Small intestine (tissue), 7 donors: ENCODE results near the gene AURKB. TPM values are rescaled to one million over a fixed set of nuclear protein-coding genes. Genes with fewer than 3 reads are reported as not detected.

Experiments used
- DNase-seq, 2 donors: peaks; one replicate each; pipeline versions ENCODE4 v3.0.0 to v3.0.0-alpha.2; 2013
- FAIRE-seq: peaks from 2 replicates; lab custom pipeline; 2012; peaks lifted over from hg19 to GRCh38; lab: Jason Lieb, UNC
- H3K27ac ChIP-seq, 3 donors: one replicate each; pipeline ENCODE4 v1.5.1; 2013; ENCODE audit warnings: low read length in 2 of 3, mild to moderate bottlenecking in 2 of 3, control low read depth in 1 of 3, inconsistent platforms in 1 of 3, low read depth in 1 of 3, moderate library complexity in 1 of 3
- H3K27me3 ChIP-seq, 3 donors: one replicate each; pipeline ENCODE4 v1.6.1; 2013; ENCODE audit warnings: low read length in 3 of 3, inconsistent platforms in 1 of 3; ENCODE audit not compliant: control insufficient read depth in 3 of 3, insufficient read depth in 3 of 3
- H3K36me3 ChIP-seq, 3 donors: one replicate each; pipeline ENCODE4 v1.6.1; 2013; ENCODE audit warnings: low read length in 3 of 3, inconsistent platforms in 1 of 3, low read depth in 1 of 3, mild to moderate bottlenecking in 1 of 3, moderate library complexity in 1 of 3; ENCODE audit not compliant: control insufficient read depth in 3 of 3, insufficient read depth in 2 of 3
- H3K4me1 ChIP-seq, 3 donors: one replicate each; pipeline ENCODE4 v1.6.1; 2013; ENCODE audit warnings: low read length in 2 of 3, inconsistent platforms in 1 of 3, low read depth in 1 of 3, mild to moderate bottlenecking in 1 of 3, moderate library complexity in 1 of 3; ENCODE audit not compliant: control insufficient read depth in 3 of 3, insufficient read depth in 2 of 3
- H3K4me3 ChIP-seq, 3 donors: one replicate each; pipeline ENCODE4 v1.5.1; 2013; ENCODE audit warnings: low read length in 3 of 3, control low read depth in 1 of 3, inconsistent platforms in 1 of 3, low read depth in 1 of 3, mild to moderate bottlenecking in 1 of 3, moderate library complexity in 1 of 3
- H3K9me3 ChIP-seq, 2 donors: one replicate each; pipeline ENCODE4 v1.6.1; 2013; ENCODE audit warnings: low read depth in 1 of 2, low read length in 1 of 2; ENCODE audit not compliant: control insufficient read depth in 2 of 2, insufficient read depth in 1 of 2
- WGBS, 3 donors: extraction: QIAGEN DNeasy Blood & Tissue Kit; methylation state at CpG; one replicate each; pipeline ENCODE4 v1.1.7; 2013; 5-methylcytosine and 5-hydroxymethylcytosine counted together
- polyA plus RNA-seq, 4 donors: library from polyadenylated mRNA; stranded (reverse) in 3 of 4; unstranded in 1 of 4; fragments of 200-250 nt in 3 of 4; fragments of 120-200 nt in 1 of 4; gene quantifications; one replicate each; pipeline versions ENCODE4 v1.2.1 to v1.2.3, GENCODE V29; 2013
- donor health status: healthy with polysubstance abuse.
- donor health status: control.
- donor health status: control.
- donor health status: Bipolar disorder and iron deficiency.
- donor health status: healthy.

Gene AURKB
- polyA plus RNA-seq, 4 donors, result 4.9 to 48.4 (median 14.3) TPM

DNA sequence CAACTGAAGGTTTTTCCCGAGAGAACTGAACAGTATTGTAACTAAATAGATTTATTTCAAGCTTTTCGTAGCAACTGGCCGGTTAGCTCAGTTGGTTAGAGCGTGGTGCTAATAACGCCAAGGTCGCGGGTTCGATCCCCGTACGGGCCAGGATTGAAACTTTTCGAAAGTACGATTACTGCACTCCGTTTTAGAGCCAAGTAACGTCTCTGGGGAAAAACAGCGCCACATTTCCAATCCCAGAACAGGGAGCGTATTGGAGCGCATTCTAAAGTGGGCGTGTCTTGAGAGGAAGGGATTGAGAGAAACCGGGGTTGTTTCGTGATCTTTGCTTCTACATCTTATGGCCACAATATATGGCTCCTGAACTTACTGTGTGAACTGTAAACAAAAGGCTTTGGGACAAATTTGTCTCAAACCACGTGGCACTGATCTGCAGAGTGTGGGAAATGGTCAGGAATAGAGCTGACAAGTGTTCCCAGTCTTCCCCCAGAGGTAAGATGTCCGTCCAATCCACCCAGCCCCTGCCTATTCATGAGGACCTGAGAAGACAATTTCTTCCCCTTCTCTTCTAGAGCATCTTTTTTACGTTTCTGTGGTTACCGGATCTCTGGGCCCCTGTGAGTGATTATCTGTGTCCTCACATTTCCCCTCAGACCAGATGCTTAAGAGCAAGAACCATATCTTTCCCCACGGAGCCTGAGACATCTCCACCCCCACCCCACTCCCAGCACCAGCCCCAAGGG is 22.7 kb downstream of the AURKB start:
- peaks cover 6 to 34% (median 6%) of the 10 kb centered on the region in 3 donors for H3K4me1 ChIP-seq
- no peaks in the 10 kb centered on the region for H3K36me3 ChIP-seq
- WGBS, 3 donors, result 0 to 2% (median 1%) methylated on average over 25 of the region's 25 CpGs
- no peaks in the 10 kb centered on the region for H3K9me3 ChIP-seq
- H3K27ac ChIP-seq, result peak overlapping the region; percentile 69 to 99 (median 86)
- no peak for FAIRE-seq
- peak; percentile 94 to 98 for DNase-seq
- H3K27me3 ChIP-seq, result no peaks in the 10 kb centered on the region
- H3K4me3 ChIP-seq, result peak overlapping the region in 2 of 3 donors; percentile 25 to 90

DNA sequence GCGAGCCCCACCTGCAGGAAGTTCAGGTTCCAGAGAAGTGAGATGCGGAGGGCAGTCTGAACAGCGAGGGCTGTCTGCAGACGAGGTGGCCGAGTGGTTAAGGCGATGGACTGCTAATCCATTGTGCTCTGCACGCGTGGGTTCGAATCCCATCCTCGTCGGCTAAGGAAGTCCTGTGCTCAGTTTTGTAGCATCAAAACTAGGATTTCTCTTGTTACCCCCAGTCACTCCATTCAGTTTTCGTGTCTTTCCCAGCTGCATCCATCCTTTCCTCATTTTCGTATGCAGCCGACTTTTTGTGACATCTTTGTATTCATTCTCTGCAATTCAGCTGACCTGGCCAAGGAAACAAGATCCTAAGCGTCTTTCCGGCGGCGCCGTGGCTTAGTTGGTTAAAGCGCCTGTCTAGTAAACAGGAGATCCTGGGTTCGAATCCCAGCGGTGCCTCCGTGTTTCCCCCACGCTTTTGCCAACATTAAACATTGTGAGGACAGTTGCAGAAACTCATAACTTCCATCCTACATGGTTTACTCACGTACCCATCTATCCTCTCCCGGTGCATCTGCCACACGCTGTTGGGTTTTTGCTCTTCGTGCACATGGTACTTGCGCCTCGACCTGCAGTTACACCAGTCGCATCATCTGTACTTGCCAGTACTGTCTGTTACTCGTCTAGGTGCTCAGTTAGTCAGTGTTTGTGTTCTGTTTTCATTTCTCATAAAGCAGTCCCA is 23.4 kb downstream of the AURKB start:
- DNase-seq (peak; percentile 94 to 95), FAIRE-seq (no peak)
- H3K36me3 ChIP-seq, result no peaks in the 10 kb centered on the region
- peak overlapping the region; percentile 77 to 99 (median 86) for H3K27ac ChIP-seq
- H3K4me1 ChIP-seq, result peaks cover 6 to 29% (median 6%) of the 10 kb centered on the region in 3 donors
- 0 to 1% (median 0%) methylated on average over 32 of the region's 32 CpGs for WGBS, 3 donors
- no peaks in the 10 kb centered on the region for H3K9me3 ChIP-seq
- H3K4me3 ChIP-seq, result peak overlapping the region; percentile 55 to 90 (median 62)
- H3K27me3 ChIP-seq, result no peaks in the 10 kb centered on the region

DNA sequence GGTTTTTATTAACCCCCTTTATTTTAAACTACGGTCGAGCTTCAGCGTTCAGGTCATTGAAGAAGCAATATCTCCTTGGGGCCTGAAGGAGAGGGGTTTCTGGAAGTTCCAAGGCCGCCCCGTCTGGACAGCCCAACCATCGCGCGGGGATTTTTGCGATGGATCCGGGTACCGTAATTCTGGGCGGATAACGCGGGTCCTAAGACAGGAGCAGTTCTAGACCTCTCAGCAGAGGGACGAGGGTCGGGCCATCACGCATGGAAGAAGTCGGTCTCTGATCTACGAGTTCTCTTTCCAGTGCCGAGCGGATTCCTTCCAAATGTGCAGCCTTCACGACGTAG is 24.0 kb downstream of the AURKB start:
- Histone ChIP-seq H3K4me1 (peaks cover 6 to 23% (median 6%) of the 10 kb centered on the region in 3 donors), H3K27me3 (no peaks in the 10 kb centered on the region), H3K9me3 (no peaks in the 10 kb centered on the region), H3K4me3 (peak overlapping the region; percentile 55 to 90 (median 62)), H3K27ac (peak overlapping the region; percentile 77 to 99 (median 86)), H3K36me3 (no peaks in the 10 kb centered on the region)
- DNase-seq (no peak), FAIRE-seq (no peak)
- WGBS, 3 donors, result 0 to 1% (median 0%) methylated on average over 23 of the region's 23 CpGs

DNA sequence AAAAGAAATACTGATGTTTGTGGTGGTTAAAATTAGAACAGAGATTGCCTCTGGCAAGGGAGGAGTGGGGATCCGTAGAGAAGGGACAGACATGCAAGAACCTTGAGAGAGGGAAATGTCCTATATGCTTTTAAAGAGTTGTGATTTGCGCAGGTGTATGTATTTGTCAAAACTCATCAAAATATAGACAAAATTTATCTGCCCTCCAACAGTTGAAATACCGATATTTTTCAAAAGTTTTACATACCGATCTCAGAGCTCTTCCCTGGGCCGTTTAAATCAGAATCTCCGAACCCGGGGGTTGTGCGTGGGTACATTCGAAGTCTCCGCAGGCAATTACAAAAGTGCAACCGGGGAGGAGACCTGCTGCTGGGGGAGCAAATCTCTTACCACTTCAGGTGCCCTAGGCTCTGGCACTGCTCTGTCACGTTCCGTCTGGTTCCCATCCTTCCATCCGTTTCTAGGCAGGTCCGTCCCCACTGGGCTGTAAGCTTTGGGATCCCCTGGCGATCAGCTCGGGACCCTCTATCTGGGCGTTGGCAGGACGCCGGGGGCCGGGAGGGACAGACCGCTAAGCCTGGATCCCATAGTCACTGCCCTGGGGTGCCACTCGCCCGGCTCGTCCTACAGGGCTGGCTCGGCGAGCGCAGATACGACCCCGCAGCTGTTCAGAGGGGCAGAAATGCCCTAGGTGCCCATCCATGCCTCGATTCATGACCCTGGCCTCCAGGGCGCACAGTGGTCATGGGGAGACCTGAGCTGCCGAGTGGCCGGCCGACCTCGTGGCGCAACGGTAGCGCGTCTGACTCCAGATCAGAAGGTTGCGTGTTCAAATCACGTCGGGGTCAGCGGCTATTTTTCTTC is 24.6 kb downstream of the AURKB start:
- Histone ChIP-seq H3K9me3 (no peaks in the 10 kb centered on the region), H3K4me1 (peaks cover 6 to 20% (median 6%) of the 10 kb centered on the region in 3 donors), H3K36me3 (no peaks in the 10 kb centered on the region), H3K27ac (peak overlapping the region; percentile 77 to 99 (median 86)), H3K4me3 (peak overlapping the region; percentile 55 to 90 (median 62)), H3K27me3 (no peaks in the 10 kb centered on the region)
- DNase-seq (peak; percentile 78 to 88), FAIRE-seq (no peak)
- WGBS, 3 donors, result 0 to 1% (median 1%) methylated on average over 44 of the region's 44 CpGs

DNA sequence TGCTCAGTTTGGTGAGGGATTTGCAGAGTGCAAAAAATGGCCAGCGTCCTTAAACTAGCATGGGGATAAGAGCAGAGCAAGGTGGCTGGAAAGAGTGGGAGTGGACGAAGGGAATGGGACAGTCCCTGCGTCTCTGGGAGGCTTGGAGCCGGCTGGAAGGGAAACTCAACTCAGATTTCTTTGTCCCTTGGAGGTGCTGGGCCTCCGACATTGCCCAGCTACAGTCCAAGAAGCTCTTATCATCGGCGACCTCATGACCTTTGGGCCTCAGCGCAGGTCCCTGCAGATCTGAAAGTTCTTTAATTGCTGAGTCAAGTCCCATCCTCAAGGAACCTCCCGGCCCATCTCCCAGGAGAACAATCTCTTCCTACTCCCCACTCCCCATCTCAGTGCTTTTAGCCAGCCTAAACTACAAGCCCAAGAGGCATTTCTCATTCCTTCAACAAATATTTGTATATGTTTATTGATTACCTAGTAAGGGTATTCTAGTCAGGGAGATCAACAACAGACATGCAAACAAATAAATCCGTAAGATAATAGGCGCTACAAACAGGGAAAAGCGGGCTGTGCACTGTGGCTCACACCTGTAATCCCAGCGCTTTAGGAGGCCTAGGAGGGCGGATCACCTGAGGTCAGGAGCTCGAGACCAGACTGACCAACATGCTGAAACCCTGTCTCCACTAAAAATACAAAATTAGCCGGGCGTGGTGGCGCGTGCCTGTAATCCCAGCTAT is 33.2 kb downstream of the AURKB start:
- Histone ChIP-seq H3K4me1 (peaks cover 0 to 24% (median 7%) of the 10 kb centered on the region in 3 donors), H3K4me3 (peak overlapping the region in 2 of 3 donors; percentile 71 to 84), H3K27me3 (no peaks in the 10 kb centered on the region), H3K36me3 (no peaks in the 10 kb centered on the region), H3K9me3 (no peaks in the 10 kb centered on the region), H3K27ac (peak overlapping the region in 2 of 3 donors; percentile 77 to 78)
- DNase-seq, result no peak
- no peak for FAIRE-seq
- 57 to 72% (median 60%) methylated on average over 19 of the region's 19 CpGs for WGBS, 3 donors

DNA sequence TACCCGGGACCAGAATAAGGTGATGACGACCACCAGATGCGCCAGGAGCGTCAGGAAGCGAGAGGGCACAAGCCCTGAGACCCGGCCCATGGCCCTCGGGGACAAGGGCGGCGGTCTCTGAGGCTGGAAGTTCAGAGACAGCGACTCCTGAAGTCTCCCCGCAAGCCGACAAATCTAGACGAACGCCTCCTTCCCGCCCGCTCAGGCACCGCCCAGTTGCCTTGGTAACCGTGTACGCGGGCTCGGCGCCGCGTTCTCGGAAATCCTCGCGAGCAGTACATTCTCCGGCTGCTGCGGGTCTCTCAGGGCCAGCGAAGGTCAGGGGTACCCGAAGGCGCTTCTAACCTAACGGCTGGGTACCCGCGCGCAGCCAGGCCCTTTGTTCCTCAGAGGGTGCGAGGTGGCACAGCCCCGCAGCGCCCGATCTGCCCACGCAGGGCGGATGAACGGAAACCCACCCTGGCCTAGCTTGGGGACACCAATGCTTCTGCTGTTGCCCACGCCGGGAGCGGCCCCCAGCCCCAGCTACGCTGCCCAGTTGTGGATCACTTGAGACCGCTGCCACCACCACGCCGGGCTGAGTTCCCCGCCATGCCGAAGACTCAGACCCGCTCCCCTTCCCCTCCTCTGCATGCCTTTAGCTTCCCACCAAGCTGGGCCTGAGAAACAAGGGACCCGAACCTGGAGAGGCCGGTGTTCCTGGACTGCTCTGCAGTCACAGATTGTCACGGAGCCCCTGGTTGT is 34.0 kb downstream of the AURKB start, which contains the start of gene TMEM107:
Gene TMEM107 (minus strand): TSS at position 184 of the 744 bp plus-strand sequence. CDS start 94 bp downstream, at position 90.
- H3K9me3 ChIP-seq, result no peaks in the 10 kb centered on the region
- 1 to 2% (median 2%) methylated on average over 55 to 56 of the region's 56 CpGs for WGBS, 3 donors
- no peaks in the 10 kb centered on the region for H3K27me3 ChIP-seq
- peak within 1 kb of the TSS; percentile 27 to 78 (median 77) for H3K27ac ChIP-seq
- DNase-seq (peak; percentile 86 to 96), FAIRE-seq (no peak)
- peak within 1 kb of the TSS; percentile 39 to 84 (median 71) for H3K4me3 ChIP-seq
- H3K36me3 ChIP-seq, result no peaks in the 10 kb centered on the region
- peaks cover 0 to 24% (median 7%) of the 10 kb centered on the region in 3 donors for H3K4me1 ChIP-seq

DNA sequence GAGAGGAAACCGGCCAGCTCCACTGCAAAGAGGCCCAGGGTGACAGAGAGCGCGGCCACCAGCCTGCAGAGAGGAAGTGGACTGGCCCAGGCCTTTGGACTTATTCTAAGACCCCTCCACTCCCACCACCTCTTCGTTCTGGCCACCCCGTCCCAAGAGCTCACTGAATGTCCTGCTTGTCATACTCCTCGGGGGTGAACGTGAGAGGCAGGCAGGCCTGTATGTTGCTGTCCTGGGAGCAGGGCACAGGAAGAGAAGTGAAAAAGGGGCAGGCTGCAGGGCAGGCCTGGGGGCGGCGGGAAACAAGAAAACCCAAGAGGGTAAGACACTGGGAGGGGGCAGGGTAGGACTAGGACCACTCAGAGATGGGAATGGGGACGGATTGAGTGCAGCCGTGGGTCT is 34.6 kb downstream of the AURKB start:
- H3K9me3 ChIP-seq, result no peaks in the 10 kb centered on the region
- H3K27ac ChIP-seq, result peak overlapping the region; percentile 27 to 78 (median 77)
- no peaks in the 10 kb centered on the region for H3K27me3 ChIP-seq
- FAIRE-seq, result no peak
- H3K4me1 ChIP-seq, result peaks cover 0 to 24% (median 7%) of the 10 kb centered on the region in 3 donors
- DNase-seq, result peak in 1 of 2 donors; percentile 49
- H3K36me3 ChIP-seq, result no peaks in the 10 kb centered on the region
- WGBS, 3 donors, result 12 to 21% (median 12%) methylated on average over 11 of the region's 11 CpGs
- H3K4me3 ChIP-seq, result peak overlapping the region; percentile 34 to 84 (median 71)
